H1 (cell line): ENCODE measurements around the gene STARD13. TPM values are rescaled to one million over a fixed set of nuclear protein-coding genes. Genes with fewer than 3 reads are reported as not detected.

Experiments used
- CTCF ChIA-PET: fragments of 300-600 bp; sonication (Branson Sonifier 250); formaldehyde crosslinking; loops from one replicate; lab custom pipeline; 2021; ENCODE audit not compliant: partially characterized antibody; lab: Charles Lee
- POLR2A ChIA-PET: fragments of 300-600 bp; sonication (Branson Sonifier 250); formaldehyde crosslinking; loops from one replicate; lab custom pipeline; 2021; ENCODE audit warnings: inconsistent platforms; ENCODE audit not compliant: partially characterized antibody; lab: Charles Lee
- DNase-seq, 2 experiments: peaks; one replicate each; pipeline versions ENCODE4 v3.0.0 to v3.0.0-alpha.2; 2010 to 2022; ENCODE audit warnings: low spot score in 2 of 2, low read depth in 1 of 2, mixed read lengths in 1 of 2
- FAIRE-seq: peaks from 2 replicates; lab custom pipeline; 2011; peaks lifted over from hg19 to GRCh38; lab: Jason Lieb, UNC
- H2AFZ ChIP-seq: 2 replicates; pipeline ENCODE4 v1.8.1; 2012; ENCODE audit warnings: low read length, inconsistent platforms
- H2AK5ac ChIP-seq: 2 replicates; pipeline ENCODE4 v1.6.1; 2013; ENCODE audit warnings: low read depth, low read length
- H2BK120ac ChIP-seq: replicated peaks from 2 replicates; pipeline ENCODE3; 2013; ENCODE audit warnings: low read depth, low read length, inconsistent platforms
- H2BK12ac ChIP-seq: 2 replicates; pipeline ENCODE4 v1.6.1; 2013; ENCODE audit warnings: low read depth, low read length
- H2BK15ac ChIP-seq: 2 replicates; pipeline ENCODE4 v1.6.1; 2013; ENCODE audit warnings: low read length
- H2BK20ac ChIP-seq: 2 replicates; pipeline ENCODE4 v1.6.1; 2013; ENCODE audit warnings: low read length
- H2BK5ac ChIP-seq: 2 replicates; pipeline ENCODE4 v1.6.1; 2013; ENCODE audit warnings: low read depth, low read length
- H3K14ac ChIP-seq: 2 replicates; pipeline ENCODE4 v1.6.1; 2013; ENCODE audit warnings: inconsistent platforms; ENCODE audit not compliant: insufficient read length
- H3K18ac ChIP-seq: 2 replicates; pipeline ENCODE4 v1.6.1; 2013; ENCODE audit warnings: low read length; ENCODE audit errors: extremely low read depth
- H3K23ac ChIP-seq: 2 replicates; pipeline ENCODE4 v1.6.1; 2013; ENCODE audit warnings: inconsistent platforms; ENCODE audit not compliant: insufficient read length
- H3K23me2 ChIP-seq: 2 replicates; pipeline ENCODE4 v1.6.1; 2013; ENCODE audit warnings: low read depth, low read length
- H3K27ac ChIP-seq: 2 replicates; pipeline ENCODE4 v1.6.1; 2011; ENCODE audit warnings: low read depth, low read length, inconsistent platforms
- H3K27me3 ChIP-seq, 4 experiments: replicated peaks in 1 of 4; 1 replicate in 1 of 4; 2 replicates in 3 of 4; pipeline versions ENCODE4 v1.6.1 to v1.8.1; 2011 to 2013; ENCODE audit warnings: low read length in 3 of 4, mild to moderate bottlenecking in 3 of 4, inconsistent platforms in 2 of 4, mixed read lengths in 2 of 4, moderate library complexity in 1 of 4; ENCODE audit not compliant: control insufficient read depth in 3 of 4, insufficient read depth in 3 of 4; ENCODE audit errors: extremely low read depth in 1 of 4
- H3K36me3 ChIP-seq, 4 experiments: 2 replicates each; pipeline versions ENCODE4 v1.6.1 to v1.8.1; 2011 to 2013; ENCODE audit warnings: mild to moderate bottlenecking in 4 of 4, low read length in 3 of 4, moderate library complexity in 2 of 4, control low read depth in 1 of 4, inconsistent platforms in 1 of 4; ENCODE audit not compliant: insufficient read depth in 4 of 4, control insufficient read depth in 2 of 4
- H3K4ac ChIP-seq: replicated peaks from 2 replicates; pipeline ENCODE3; 2013; ENCODE audit warnings: low read length, low read depth, mixed read lengths, inconsistent platforms; ENCODE audit not compliant: insufficient read length
- H3K4me1 ChIP-seq, 4 experiments: replicated peaks in 1 of 4; 1 replicate in 1 of 4; 2 replicates in 3 of 4; pipeline versions ENCODE4 v1.6.1 to v1.8.1; 2011 to 2013; ENCODE audit warnings: low read length in 3 of 4, inconsistent platforms in 2 of 4, mixed read lengths in 1 of 4; ENCODE audit not compliant: insufficient read depth in 4 of 4, control insufficient read depth in 3 of 4
- H3K4me2 ChIP-seq, 2 experiments: 2 replicates each; pipeline versions ENCODE4 v1.6.1 to v1.8.1; 2011 to 2013; ENCODE audit warnings: low read depth in 2 of 2, low read length in 2 of 2, control low read depth in 1 of 2, inconsistent platforms in 1 of 2, mild to moderate bottlenecking in 1 of 2; ENCODE audit not compliant: insufficient read depth in 1 of 2
- H3K4me3 ChIP-seq, 4 experiments: fragments of 200-600, 300-600 bp in 1 of 4; sonication (generic), shearing (Covaris generic), sonication (Bioruptor Twin) in 1 of 4; 2 replicates each; pipeline versions ENCODE4 v1.5.1 to v1.8.1; 2011 to 2016; ENCODE audit warnings: low read length in 4 of 4, low read depth in 3 of 4, control low read depth in 2 of 4, inconsistent platforms in 2 of 4, mild to moderate bottlenecking in 2 of 4, mixed read lengths in 1 of 4, moderate library complexity in 1 of 4; ENCODE audit not compliant: insufficient read depth in 2 of 4; ENCODE audit errors: extremely low read depth in 1 of 4
- H3K56ac ChIP-seq: replicated peaks from 2 replicates; pipeline ENCODE3; 2013; ENCODE audit warnings: low read depth, mild to moderate bottlenecking, mixed read lengths, low read length, inconsistent platforms; ENCODE audit not compliant: insufficient read length
- H3K79me1 ChIP-seq: 2 replicates; pipeline ENCODE4 v1.6.1; 2013; ENCODE audit warnings: low read depth, low read length, control low read depth
- H3K79me2 ChIP-seq, 2 experiments: 2 replicates each; pipeline versions ENCODE4 v1.6.1 to v1.8.1; 2012 to 2013; ENCODE audit warnings: low read length in 2 of 2, mild to moderate bottlenecking in 2 of 2, inconsistent platforms in 1 of 2; ENCODE audit not compliant: insufficient read depth in 2 of 2, control insufficient read depth in 1 of 2
- H3K9ac ChIP-seq, 4 experiments: replicated peaks in 1 of 4; 1 replicate in 1 of 4; 2 replicates in 3 of 4; pipeline versions ENCODE4 v1.6.1 to v1.8.1; 2011 to 2013; ENCODE audit warnings: low read depth in 3 of 4, low read length in 3 of 4, control low read depth in 2 of 4, mild to moderate bottlenecking in 2 of 4, moderate library complexity in 2 of 4, inconsistent platforms in 1 of 4; ENCODE audit errors: extremely low read depth in 1 of 4
- H3K9me3 ChIP-seq, 2 experiments: 2 replicates each; pipeline versions ENCODE4 v1.6.1 to v1.8.1; 2012 to 2013; ENCODE audit warnings: mild to moderate bottlenecking in 2 of 2, moderate library complexity in 2 of 2, control low read depth in 1 of 2, inconsistent platforms in 1 of 2, low read depth in 1 of 2, low read length in 1 of 2, mixed read lengths in 1 of 2; ENCODE audit not compliant: insufficient read depth in 2 of 2
- H4K20me1 ChIP-seq, 2 experiments: replicated peaks in 1 of 2; 2 replicates each; pipeline versions ENCODE3 to v1.8.1; 2011 to 2013; ENCODE audit warnings: inconsistent platforms in 2 of 2, low read length in 2 of 2, mild to moderate bottlenecking in 1 of 2; ENCODE audit not compliant: insufficient read depth in 2 of 2, control insufficient read depth in 1 of 2
- H4K5ac ChIP-seq: 2 replicates; pipeline ENCODE4 v1.6.1; 2013; ENCODE audit warnings: low read length, low read depth, mixed read lengths, inconsistent platforms; ENCODE audit not compliant: insufficient read length
- H4K8ac ChIP-seq: 2 replicates; pipeline ENCODE4 v1.8.0; 2013; ENCODE audit warnings: mild to moderate bottlenecking, moderate library complexity, low read length, inconsistent platforms; ENCODE audit not compliant: insufficient read depth; ENCODE audit errors: extremely low read depth
- H4K91ac ChIP-seq: replicated peaks from 2 replicates; pipeline ENCODE3; 2013; ENCODE audit warnings: low read length, mixed read lengths, inconsistent platforms; ENCODE audit not compliant: insufficient read length
- ATF3 ChIP-seq: IDR thresholded peaks from 2 replicates; pipeline ENCODE4 v1.6.1; 2011; ENCODE audit warnings: low read depth, mild to moderate bottlenecking, low read length; ENCODE audit not compliant: insufficient read depth
- CHD1 ChIP-seq: IDR thresholded peaks from 2 replicates; pipeline ENCODE4 v1.6.1; 2012; ENCODE audit warnings: low read depth, low read length, improper control_type of control experiment
- CTBP2 ChIP-seq: IDR thresholded peaks from 2 replicates; pipeline ENCODE4 v1.7.0; 2011; ENCODE audit warnings: borderline replicate concordance, mild to moderate bottlenecking, moderate library complexity, mixed read lengths, low read length; ENCODE audit not compliant: insufficient read depth, insufficient read length
- EP300 ChIP-seq, 2 experiments: IDR thresholded peaks; 1 replicate in 1 of 2; 2 replicates in 1 of 2; pipeline ENCODE4 v1.6.1; 2011 to 2012; ENCODE audit warnings: low read depth in 2 of 2, low read length in 2 of 2, mild to moderate bottlenecking in 2 of 2, borderline replicate concordance in 1 of 2, inconsistent platforms in 1 of 2, moderate library complexity in 1 of 2
- HDAC6 ChIP-seq: IDR thresholded peaks from one replicate; pipeline ENCODE4 v1.7.1; 2012; ENCODE audit warnings: low read depth, mild to moderate bottlenecking, inconsistent platforms, low read length, moderate library complexity
- PHF8 ChIP-seq: fragments of 200-600 bp; sonication (generic); conservative IDR thresholded peaks from 2 replicates; pipeline ENCODE4 v1.7.1; 2012; ENCODE audit warnings: low read depth, mild to moderate bottlenecking, inconsistent platforms, low read length, moderate library complexity
- RAD21 ChIP-seq, 2 experiments: IDR thresholded peaks in 1 of 2; conservative IDR thresholded peaks in 1 of 2; 2 replicates each; pipeline ENCODE4 v1.6.1; 2011; ENCODE audit warnings: low read depth in 2 of 2, low read length in 2 of 2, improper control_type of control experiment in 1 of 2, inconsistent platforms in 1 of 2, mild to moderate bottlenecking in 1 of 2, moderate library complexity in 1 of 2
- SAP30 ChIP-seq: fragments of 300-600 bp; sonication (generic); IDR thresholded peaks from 2 replicates; pipeline ENCODE4 v1.7.1; 2012; ENCODE audit warnings: low read length, moderate library complexity, mild to moderate bottlenecking, inconsistent platforms; ENCODE audit not compliant: insufficient read depth, insufficient replicate concordance
- TAF7 ChIP-seq: optimal IDR thresholded peaks from 2 replicates; pipeline ENCODE3; 2011; ENCODE audit warnings: low read depth, mild to moderate bottlenecking, inconsistent platforms, low read length, moderate library complexity, borderline replicate concordance
- ZNF274 ChIP-seq: IDR thresholded peaks from 2 replicates; pipeline ENCODE4 v1.7.0; 2012; ENCODE audit warnings: low read length, borderline replicate concordance; ENCODE audit errors: extremely low read depth
- WGBS, 2 experiments: shearing (Covaris generic) in 1 of 2; methylation state at CpG; one replicate each; pipeline versions ENCODE4 v1.1.6 to v1.1.7; 2013 to 2015; ENCODE audit warnings: low lambda C conversion rate in 2 of 2, mixed read lengths in 2 of 2, inconsistent platforms in 1 of 2, low coverage in 1 of 2, missing lambda C conversion rate in 1 of 2; ENCODE audit not compliant: insufficient replicate concordance in 2 of 2, insufficient coverage in 1 of 2, insufficient read length in 1 of 2; ENCODE audit errors: extremely low coverage in 1 of 2, missing lambda C conversion rate in 1 of 2; 5-methylcytosine and 5-hydroxymethylcytosine counted together
- polyA plus RNA-seq, 7 experiments: library from polyadenylated mRNA; depleted of rRNA in 3 of 7; stranded (reverse) in 5 of 7; unstranded in 2 of 7; fragments of >200 nt in 5 of 7; fragments of 200-250 nt in 2 of 7; gene quantifications; 1 replicate in 5 of 7; 2 replicates in 1 of 7; 4 replicates in 1 of 7; pipeline versions ENCODE4 v1.2.1 to v1.2.3, GENCODE V29; 2011 to 2013; ENCODE audit warnings: missing spikeins in 2 of 7, mixed read lengths in 2 of 7
- total RNA-seq: library from RNA; stranded (reverse); fragmentation: NEBNext Ultra II Directional; extraction: Animal tissue kit (Norgen Biotek cat#: 25700); gene quantifications from 2 replicates; pipeline ENCODE4 v1.2.1, GENCODE V29; 2021

STARD13 gene
- total and polyA plus RNA-seq, 2 of the 8 experiments (the other 6 are each of a cell fraction or from before 2014, with no cell fraction given) = 0.82 to 2.9 TPM

DNA sequence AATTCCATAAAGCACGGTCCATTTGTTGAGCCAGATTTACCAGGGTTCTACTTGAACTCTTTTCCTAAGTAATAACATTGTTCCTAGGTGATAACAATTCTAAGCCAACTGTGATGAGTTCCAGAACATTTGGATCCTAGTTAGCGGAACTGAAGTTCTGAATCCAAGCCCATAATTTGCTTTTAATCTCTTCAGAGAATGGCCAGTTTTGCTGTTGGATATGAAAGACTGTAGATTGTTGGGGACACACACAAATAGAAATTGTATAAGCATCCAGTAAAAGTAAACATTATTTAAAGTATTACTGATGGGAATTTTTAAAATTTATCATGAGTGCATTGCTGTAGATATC lies 27.3 kb upstream of the STARD13 start:
- Histone ChIP-seq H3K23me2 (no peaks in the 10 kb centered on the region), H2BK12ac (no peak overlapping the region), H3K36me3 (no peaks in the 10 kb centered on the region), H3K14ac (no peak overlapping the region), H3K9me3 (no peaks in the 10 kb centered on the region), H3K4me1 (no peaks in the 10 kb centered on the region), H4K8ac (no peak overlapping the region), H4K5ac (no peak overlapping the region), H3K79me1 (no peaks in the 10 kb centered on the region), H3K4ac (no peak overlapping the region), H2BK120ac (no peak overlapping the region), H2AK5ac (no peak overlapping the region), H3K79me2 (no peaks in the 10 kb centered on the region), H3K18ac (no peak overlapping the region), H2BK5ac (no peak overlapping the region), H3K27me3 (no peaks in the 10 kb centered on the region), H4K20me1 (no peaks in the 10 kb centered on the region), H4K91ac (no peak overlapping the region), H2BK15ac (no peak overlapping the region), H3K56ac (no peak overlapping the region), H3K23ac (no peak overlapping the region), H3K4me2 (no peak overlapping the region), H3K9ac (no peak overlapping the region), H2AFZ (no peak overlapping the region), H3K4me3 (no peak overlapping the region), H3K27ac (no peak overlapping the region), H2BK20ac (no peak overlapping the region)
- ChIA-PET POLR2A (no interaction called here), CTCF (interaction anchor here (1.2 kb wide), 1 partner anchor 10 kb away, joined by 3 read pairs; no protein-coding TSS in a partner anchor)
- TF ChIP-seq CHD1 = no peak
- no peak for TF ChIP-seq EP300 (IDR thresholded peaks at IDR 0.05; ENCODE audit: borderline replicate concordance in 1 of 2, low read depth in 2 of 2, low read length in 2 of 2)
- TF ChIP-seq HDAC6 = no peak
- TF ChIP-seq SAP30 = no peak
- no peak for TF ChIP-seq ZNF274
- no peak for TF ChIP-seq RAD21 (IDR thresholded peaks at IDR 0.05 in 1 of 2, conservative IDR thresholded peaks at IDR 0.05 in 1 of 2; ENCODE audit: low read depth in 2 of 2, low read length in 2 of 2)
- no peak for TF ChIP-seq CTBP2
- TF ChIP-seq PHF8 = no peak
- no peak for TF ChIP-seq ATF3
- TF ChIP-seq TAF7 = no peak
- DNase-seq (no peak), FAIRE-seq (no peak)
- 90% methylated on average over 2 of the region's 2 CpGs; no CpG with 5 or more reads in 1 of the 2 experiments for WGBS, 2 experiments
